HG02623 (cell line): ENCODE results near the gene ZFPM1.
"Not testable (repeated sequence)": the region's sequence is repeated elsewhere in the genome, so short reads cannot be mapped to it uniquely, and the experiment has no call there.

ENCODE experiments used
- ATAC-seq: cut with Tn5 transposase; IDR thresholded peaks from one replicate; pipeline ENCODE4 v1.9.1; 2021; ENCODE audit warnings: moderate library complexity; ENCODE audit not compliant: unreplicated experiment

Gene ZFPM1

GRCh38 chr16:88453217-88453531, at the start of gene ZFPM1:
ZFPM1 (plus strand) TSS chr16:88453280; CDS start chr16:88453639, 359 bp downstream.
- no peak for ATAC-seq

- no peak for ATAC-seq
Observed at GRCh38 chr16:88403794-88404581, 49.1 kb upstream of the ZFPM1 start.

- ATAC-seq: no peak
Observed at GRCh38 chr16:88404769-88405168, 48.3 kb upstream of the ZFPM1 start.

GRCh38 chr16:88405216-88406060, 47.6 kb upstream of the ZFPM1 start:
- ATAC-seq: no peak

- no peak for ATAC-seq
Observed at GRCh38 chr16:88406096-88407041, 46.7 kb upstream of the ZFPM1 start.

GRCh38 chr16:88407042-88407420, 46.0 kb upstream of the ZFPM1 start:
- ATAC-seq: no peak

- ATAC-seq: no peak
Observed at GRCh38 chr16:88407807-88408206, 45.3 kb upstream of the ZFPM1 start.

- no peak for ATAC-seq
Observed at GRCh38 chr16:88408561-88409142, 44.4 kb upstream of the ZFPM1 start.

DNA sequence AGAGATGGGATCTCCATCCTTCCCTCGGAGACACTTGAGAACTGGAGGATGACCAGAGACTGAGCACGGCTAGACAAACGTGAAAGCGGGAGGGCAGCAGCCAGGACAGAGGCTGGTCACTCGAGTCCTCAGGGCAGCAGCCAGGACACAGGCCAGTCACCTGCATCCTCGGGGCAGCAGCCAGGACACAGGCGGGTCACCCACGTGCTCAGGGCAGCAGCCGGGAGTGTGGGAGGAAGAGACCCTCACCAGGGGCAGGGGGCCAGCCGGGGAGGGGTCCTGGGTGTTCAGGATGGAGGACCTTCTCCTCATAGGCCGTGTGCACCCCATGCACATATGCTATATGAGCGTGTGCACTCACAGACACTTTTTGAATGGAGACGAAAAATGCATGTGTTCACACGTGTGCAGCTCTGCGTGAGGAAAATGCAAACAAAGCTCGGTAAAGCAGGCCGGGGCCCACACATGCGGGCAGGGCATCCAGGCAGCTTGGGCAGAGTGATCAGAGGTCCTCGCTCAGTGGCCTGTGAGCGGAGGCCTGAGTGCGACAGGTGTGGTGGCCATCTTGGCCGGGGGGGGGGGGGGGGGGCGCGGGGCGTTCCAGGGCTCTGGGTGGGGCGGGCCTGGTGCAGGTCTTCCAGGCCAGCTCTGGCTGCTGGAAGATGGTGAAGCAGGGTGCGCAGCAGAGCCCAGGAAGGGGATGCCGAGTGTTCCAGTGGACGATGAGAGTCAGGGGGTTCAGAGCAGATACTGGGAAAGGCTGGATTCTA, 43.6 kb upstream of the ZFPM1 start:
- ATAC-seq: no peak

DNA sequence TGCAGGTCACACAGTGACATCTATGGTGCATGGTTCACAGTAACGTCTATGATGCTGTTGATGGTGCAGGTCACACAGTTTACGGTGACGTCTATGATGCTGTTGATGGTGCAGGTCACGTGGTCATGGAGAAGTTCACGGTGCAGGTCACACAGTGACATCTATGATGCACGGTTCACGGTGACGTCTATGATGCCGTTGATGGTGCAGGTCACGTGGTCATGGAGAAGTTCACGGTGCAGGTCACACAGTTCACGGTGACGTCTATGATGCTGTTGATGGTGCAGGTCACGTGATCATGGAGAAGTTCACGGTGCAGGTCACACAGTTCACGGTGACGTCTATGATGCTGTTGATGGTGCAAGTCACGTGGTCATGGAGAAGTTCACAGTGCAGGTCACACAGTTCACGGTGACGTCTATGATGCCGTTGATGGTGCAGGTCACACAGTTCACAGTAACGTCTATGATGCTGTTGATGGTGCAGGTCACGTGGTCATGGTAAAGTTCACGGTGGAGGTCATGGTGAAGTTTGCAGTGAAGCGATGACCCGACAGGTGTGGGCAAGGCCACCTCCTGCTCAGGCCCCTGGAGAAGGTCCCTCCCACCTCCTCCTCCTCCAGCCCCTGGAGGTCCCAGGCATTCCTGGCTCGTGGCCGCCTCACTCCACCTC, 42.6 kb upstream of the ZFPM1 start:
- ATAC-seq: not testable (repeated sequence)

GRCh38 chr16:88411951-88412576, 41.0 kb upstream of the ZFPM1 start:
- no peak for ATAC-seq

DNA sequence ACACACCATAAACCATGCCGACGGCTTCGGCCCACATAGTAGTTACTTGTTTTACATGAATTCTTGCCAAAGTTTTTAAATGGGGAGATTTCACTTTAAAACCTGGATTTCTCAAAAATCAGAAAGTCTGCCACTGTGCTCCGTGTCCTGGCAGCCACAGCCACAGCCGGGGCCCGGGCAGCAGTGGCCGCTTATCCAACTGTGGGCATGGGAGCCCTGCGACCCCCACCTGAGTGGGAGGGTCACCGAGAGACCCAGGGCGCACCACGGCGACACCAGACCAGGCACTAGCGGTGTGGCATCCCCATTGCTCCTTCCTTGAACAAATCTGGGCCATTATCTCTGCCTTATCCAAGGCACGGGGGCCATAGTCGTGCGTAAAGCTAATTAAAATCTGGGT, 40.3 kb upstream of the ZFPM1 start:
- ATAC-seq: no peak

- ATAC-seq: no peak
Observed at GRCh38 chr16:88413231-88413630, 39.8 kb upstream of the ZFPM1 start.

GRCh38 chr16:88413631-88414030, 39.4 kb upstream of the ZFPM1 start:
- no peak for ATAC-seq

DNA sequence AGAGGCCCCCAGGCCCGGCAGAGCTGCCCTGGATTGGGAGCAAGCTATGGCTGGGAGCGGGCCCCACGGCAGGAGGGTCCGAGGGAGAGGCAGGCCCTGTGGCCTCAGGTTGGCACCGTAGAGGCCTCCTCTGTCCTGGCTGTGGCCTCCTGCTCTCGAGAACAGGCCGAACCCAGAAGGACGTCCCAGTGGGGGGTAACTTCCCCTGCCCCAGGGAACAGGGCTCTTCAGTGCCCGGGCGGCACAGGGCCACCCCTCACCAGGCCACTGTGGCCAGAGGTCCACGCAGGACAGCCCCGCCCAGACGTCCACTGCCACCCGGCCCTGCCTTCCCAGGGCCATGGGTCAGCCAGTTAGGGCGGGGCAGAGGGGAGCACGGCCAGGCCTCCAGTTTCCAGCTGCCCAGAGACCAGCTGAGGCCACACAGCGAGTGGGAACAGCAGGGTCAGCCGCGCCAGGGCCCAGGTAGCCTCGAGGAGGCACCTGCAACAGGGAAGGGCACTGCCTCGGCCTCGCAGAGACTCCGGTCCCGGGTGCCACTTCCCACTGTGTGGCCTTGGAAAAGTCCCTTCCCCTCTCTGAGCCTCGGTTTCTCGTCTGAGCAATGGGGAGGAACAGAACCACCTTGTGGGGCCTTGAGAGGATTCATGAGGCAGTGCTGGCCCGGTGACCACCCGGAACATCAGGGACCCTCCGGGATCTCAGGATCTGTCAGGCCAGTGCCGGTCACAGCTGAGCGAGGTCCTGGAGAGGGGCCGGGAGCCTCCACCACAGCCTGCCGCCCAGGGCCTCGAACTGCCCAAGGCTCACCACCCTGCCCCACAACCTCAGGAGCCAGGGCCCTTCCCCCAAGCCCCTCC, 38.3 kb upstream of the ZFPM1 start:
- ATAC-seq: no peak

DNA sequence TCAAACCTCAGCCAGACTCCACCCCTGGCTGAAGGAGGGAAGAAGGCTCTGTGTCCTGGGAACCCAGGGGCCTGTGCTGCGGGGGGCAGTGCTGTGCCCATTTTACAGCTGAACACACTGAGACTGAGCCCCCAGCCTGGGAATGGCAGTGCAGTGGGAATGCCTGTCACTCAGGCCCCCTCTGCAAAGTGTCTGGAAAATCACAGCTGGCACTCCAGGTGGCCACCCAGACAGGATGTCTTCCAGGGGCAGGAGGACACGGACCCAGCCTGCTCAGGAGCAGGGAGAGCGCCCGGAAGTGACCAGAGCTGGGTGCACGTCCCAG, 37.7 kb upstream of the ZFPM1 start:
- no peak for ATAC-seq

DNA sequence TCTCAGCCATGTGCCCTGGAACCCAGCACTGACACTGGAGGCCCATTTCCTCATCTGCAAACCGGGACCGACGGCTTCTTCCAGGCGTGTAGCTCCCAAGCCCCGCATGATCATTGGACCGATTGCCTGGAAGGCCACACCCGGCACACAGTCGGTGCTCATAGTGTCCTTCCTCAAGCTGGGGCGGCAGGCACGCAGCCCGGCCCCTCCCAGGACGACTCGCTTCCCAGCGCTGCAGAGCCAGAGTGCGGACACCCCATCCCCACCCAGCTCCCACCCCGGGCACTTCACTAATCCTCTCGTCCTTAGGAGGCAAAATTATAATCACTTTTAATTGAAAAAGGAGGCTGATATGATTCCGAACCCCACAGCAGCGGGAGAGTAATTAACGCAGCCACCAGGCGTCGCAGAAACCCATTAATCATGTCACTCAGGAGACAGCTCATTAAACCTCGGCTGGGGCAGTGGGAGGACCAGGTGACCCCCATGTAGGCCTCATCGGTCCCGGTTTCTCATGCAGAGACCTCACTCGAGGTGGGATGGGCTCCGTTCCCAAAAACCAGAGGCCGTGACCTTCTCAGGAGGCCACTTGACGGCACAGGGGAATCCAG, 37.3 kb upstream of the ZFPM1 start:
- no peak for ATAC-seq

- no peak for ATAC-seq
Observed at GRCh38 chr16:88416686-88417085, 36.4 kb upstream of the ZFPM1 start.
